Naive thymus-derived CD4-positive, alpha-beta T cell (primary cell): ENCODE measurements around the gene CACNA1A. TPM values are rescaled to one million over a fixed set of nuclear protein-coding genes. Genes with fewer than 3 reads are reported as not detected.

Experiments
- ATAC-seq: fragments of 150-1000 bp; cut with Tn5 transposase; 2 replicates; pipeline ENCODE4 v1.10.0; 2021; ENCODE audit warnings: mild to moderate bottlenecking, moderate library complexity
- CTCF ChIA-PET: fragments of 350-600 bp; sonication (Branson Sonifier 250); formaldehyde crosslinking; loops from one replicate; lab custom pipeline; 2021; ENCODE audit warnings: antibody characterized with exemption; lab: Charles Lee
- POLR2A ChIA-PET: fragments of 350-600 bp; sonication (Branson Sonifier 250); formaldehyde crosslinking; loops from one replicate; lab custom pipeline; 2021; ENCODE audit warnings: antibody characterized with exemption, inconsistent platforms; lab: Charles Lee
- DNase-seq, 9 donors: peaks; one replicate each; pipeline versions ENCODE4 v3.0.0 to v3.0.0-alpha.2; 2020 to 2022; ENCODE audit warnings: mixed read lengths in 1 of 9
- H3K27ac ChIP-seq: one replicate; pipeline ENCODE4 v1.7.0; 2013; ENCODE audit warnings: mild to moderate bottlenecking, low read depth, low read length, moderate library complexity
- H3K27me3 ChIP-seq, 2 donors: one replicate each; pipeline ENCODE4 v1.7.0; 2013; ENCODE audit warnings: low read length in 2 of 2, mild to moderate bottlenecking in 2 of 2, moderate library complexity in 2 of 2; ENCODE audit not compliant: control insufficient read depth in 2 of 2, insufficient read depth in 2 of 2
- H3K36me3 ChIP-seq, 3 experiments: 1 replicate in 2 of 3; 2 replicates in 1 of 3; pipeline ENCODE4 v1.7.0; 2013; ENCODE audit warnings: low read length in 3 of 3, mild to moderate bottlenecking in 3 of 3, moderate library complexity in 1 of 3; ENCODE audit not compliant: insufficient read depth in 3 of 3, control insufficient read depth in 2 of 3
- H3K4me1 ChIP-seq, 2 donors: one replicate each; pipeline ENCODE4 v1.7.0; 2013; ENCODE audit warnings: low read length in 2 of 2, mild to moderate bottlenecking in 2 of 2, moderate library complexity in 1 of 2; ENCODE audit not compliant: control insufficient read depth in 2 of 2, insufficient read depth in 2 of 2
- H3K4me3 ChIP-seq: 2 replicates; pipeline ENCODE4 v1.7.0; 2013; ENCODE audit warnings: mild to moderate bottlenecking, low read length
- H3K9me3 ChIP-seq, 3 experiments: 1 replicate in 2 of 3; 2 replicates in 1 of 3; pipeline ENCODE4 v1.7.0; 2013; ENCODE audit warnings: low read length in 3 of 3; ENCODE audit not compliant: control insufficient read depth in 2 of 3
- H3K27ac Mint-ChIP-seq, 9 donors: one replicate each; pipeline ENCODE4 v1.8.0; 2020 to 2022; ENCODE audit warnings: mixed read lengths in 9 of 9, mild to moderate bottlenecking in 8 of 9, moderate library complexity in 5 of 9, inconsistent platforms in 2 of 9
- H3K27me3 Mint-ChIP-seq, 5 donors: one replicate each; pipeline ENCODE4 v1.8.0; 2021 to 2022; ENCODE audit warnings: mixed read lengths in 5 of 5, mild to moderate bottlenecking in 1 of 5
- H3K36me3 Mint-ChIP-seq, 5 donors: one replicate each; pipeline ENCODE4 v1.8.0; 2020 to 2022; ENCODE audit warnings: mixed read lengths in 5 of 5, mild to moderate bottlenecking in 3 of 5, inconsistent platforms in 1 of 5
- H3K4me1 Mint-ChIP-seq, 7 donors: one replicate each; pipeline ENCODE4 v1.8.0; 2020 to 2022; ENCODE audit warnings: mixed read lengths in 7 of 7, mild to moderate bottlenecking in 3 of 7, inconsistent platforms in 1 of 7
- H3K4me3 Mint-ChIP-seq, 10 donors: one replicate each; pipeline ENCODE4 v1.8.0; 2020 to 2022; ENCODE audit warnings: mild to moderate bottlenecking in 10 of 10, mixed read lengths in 10 of 10, moderate library complexity in 6 of 10, inconsistent platforms in 2 of 10
- H3K9me3 Mint-ChIP-seq, 11 donors: one replicate each; pipeline ENCODE4 v1.8.0; 2020 to 2022; ENCODE audit warnings: mixed read lengths in 11 of 11, mild to moderate bottlenecking in 4 of 11, inconsistent platforms in 1 of 11, moderate library complexity in 1 of 11
- intact Hi-C, 2 donors: fragments of 100-400 bp; cut with micrococcal nuclease; formaldehyde crosslinking; loops; one replicate each; pipeline ENCODE4 v1.15.1; 2023
- polyA plus RNA-seq, 2 donors: library from polyadenylated mRNA; unstranded; fragments of 300-500 nt; fragmentation: Illumina TruSeq; gene quantifications; one replicate each; pipeline ENCODE4 v1.2.3, GENCODE V29; 2021
- total RNA-seq, 6 experiments: library from RNA in 5 of 6; stranded (reverse) in 5 of 6; gene quantifications; 1 replicate in 5 of 6; 2 replicates in 1 of 6; pipeline ENCODE4 v1.2.3 and lab custom pipeline; 2021 to 2026

CACNA1A gene
- total and polyA plus RNA-seq, 7 experiments from 2014 or later: 0.05 to 1.1 (median 0.41) TPM

DNA sequence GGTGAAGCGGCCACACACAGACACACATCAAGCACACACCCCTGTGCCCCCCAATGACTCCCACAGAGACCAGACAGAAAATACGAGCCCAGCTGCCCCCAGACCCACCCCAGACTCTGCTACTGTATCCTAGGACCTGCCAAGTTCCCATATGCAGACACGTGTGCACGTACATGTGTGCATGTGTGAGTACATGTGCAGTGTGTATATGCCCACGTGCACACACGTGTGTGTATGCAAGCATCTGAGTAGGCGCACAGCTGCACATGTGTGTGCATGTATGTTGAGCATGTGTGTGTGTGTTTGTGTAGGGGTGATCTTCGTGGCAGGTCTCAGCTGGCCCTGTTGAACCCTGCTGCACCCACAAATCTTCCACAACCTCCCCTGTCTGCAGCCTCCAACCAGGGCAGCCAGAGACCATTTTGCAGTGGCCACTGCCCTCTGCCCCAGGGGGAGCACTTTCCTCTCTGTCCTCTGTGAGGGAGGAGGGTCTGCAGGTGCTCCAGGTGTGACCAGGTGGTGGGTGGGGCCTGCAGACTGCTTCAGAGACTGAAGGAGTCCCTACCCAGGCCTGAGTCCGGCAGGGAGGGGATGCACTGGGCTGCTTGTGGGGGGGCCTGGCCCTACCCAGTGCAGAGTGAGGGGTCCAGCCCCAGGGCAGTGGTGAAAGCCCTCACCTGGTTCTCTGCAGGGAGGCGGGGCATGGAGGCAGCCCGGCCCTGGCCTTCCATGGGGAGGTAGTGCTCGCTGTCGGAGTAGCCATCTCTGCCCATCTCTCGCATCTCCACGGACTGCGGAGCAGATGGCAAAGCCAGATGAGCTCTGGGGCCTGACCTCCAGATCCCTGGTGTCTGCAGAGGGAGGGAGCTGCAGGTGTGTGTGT, 294.6 kb downstream of the CACNA1A start:
- Mint-ChIP-seq H3K9me3 (no peaks in the 10 kb centered on the region), H3K27me3 (no peaks in the 10 kb centered on the region), H3K27ac (peak overlapping the region in 2 of 9 donors; percentile 29 to 47), H3K36me3 (no peaks in the 10 kb centered on the region), H3K4me3 (peak overlapping the region in 1 of 10 donors; percentile 0), H3K4me1 (peaks cover 15 to 32% (median 29%) of the 10 kb centered on the region in 7 donors)
- CTCF ChIA-PET: interaction anchor here (0.7 to 2.1 kb wide), 5 partner anchors 16 to 91 kb away, joined by 3 to 6 read pairs (median 4); no protein-coding TSS in a partner anchor
- intact Hi-C loops: loop anchor here (1.0 to 5.0 kb wide), 2 partner anchors 51 to 61 kb away; partner anchors contain the start of genes IER2 (in 1 of the 2) and STX10 (in 1 of the 2)
- POLR2A ChIA-PET: interaction anchor here (0.9 to 6.2 kb wide), 5 partner anchors 42 to 61 kb away, joined by 4 to 35 read pairs (median 7); partner anchors contain the start of genes IER2 and STX10
- peaks cover 0 to 6% of the 10 kb centered on the region in 2 donors for H3K4me1 ChIP-seq
- H3K27me3 ChIP-seq: no peaks in the 10 kb centered on the region
- no peaks in the 10 kb centered on the region for H3K9me3 ChIP-seq
- H3K36me3 ChIP-seq: no peaks in the 10 kb centered on the region
- no peak overlapping the region for H3K4me3 ChIP-seq
- no peak for ATAC-seq
- H3K27ac ChIP-seq: no peak overlapping the region
- no peak for DNase-seq

DNA sequence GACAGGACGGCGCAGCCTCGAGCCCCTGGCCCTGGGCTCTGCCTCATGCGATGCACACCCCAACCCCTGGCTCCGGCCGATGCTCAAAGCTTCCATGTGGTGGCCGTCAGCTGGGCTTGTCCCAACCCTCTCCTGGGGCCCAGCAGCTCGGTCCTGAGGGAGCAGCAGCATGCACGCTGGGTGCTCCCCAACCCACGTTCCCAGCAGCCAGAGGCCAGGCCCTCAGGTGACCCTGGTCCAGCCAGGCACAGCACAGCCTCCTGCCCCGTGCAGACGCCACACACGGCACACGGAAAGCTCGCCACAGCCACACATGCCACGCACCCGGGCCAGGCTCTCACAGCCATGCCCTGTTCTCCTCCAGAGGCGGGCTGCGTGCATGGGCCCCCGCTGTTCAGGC, 295.3 kb downstream of the CACNA1A start:
- Histone ChIP-seq H3K4me3 (no peak overlapping the region), H3K4me1 (peaks cover 0 to 4% of the 10 kb centered on the region in 2 donors), H3K36me3 (no peaks in the 10 kb centered on the region), H3K27me3 (no peaks in the 10 kb centered on the region), H3K9me3 (no peaks in the 10 kb centered on the region), H3K27ac (no peak overlapping the region)
- Mint-ChIP-seq H3K36me3 (no peaks in the 10 kb centered on the region), H3K4me3 (peak overlapping the region in 1 of 10 donors; percentile 0), H3K27ac (peak overlapping the region in 1 of 9 donors; percentile 18), H3K27me3 (no peaks in the 10 kb centered on the region), H3K9me3 (no peaks in the 10 kb centered on the region), H3K4me1 (peaks cover 13 to 32% (median 30%) of the 10 kb centered on the region in 7 donors)
- ATAC-seq (no peak), DNase-seq (no peak)
- intact Hi-C loops: loop anchor here in 1 of 2 donors (5.0 kb wide), 1 partner anchor 51 kb away; no protein-coding TSS in a partner anchor
- ChIA-PET POLR2A (interaction anchor here (1.8 to 2.1 kb wide), 2 partner anchors 56 to 59 kb away, joined by 7 to 10 read pairs; no protein-coding TSS in a partner anchor), CTCF (interaction anchor here (2.1 kb wide), 1 partner anchor 47 kb away, joined by 6 read pairs; no protein-coding TSS in a partner anchor)

DNA sequence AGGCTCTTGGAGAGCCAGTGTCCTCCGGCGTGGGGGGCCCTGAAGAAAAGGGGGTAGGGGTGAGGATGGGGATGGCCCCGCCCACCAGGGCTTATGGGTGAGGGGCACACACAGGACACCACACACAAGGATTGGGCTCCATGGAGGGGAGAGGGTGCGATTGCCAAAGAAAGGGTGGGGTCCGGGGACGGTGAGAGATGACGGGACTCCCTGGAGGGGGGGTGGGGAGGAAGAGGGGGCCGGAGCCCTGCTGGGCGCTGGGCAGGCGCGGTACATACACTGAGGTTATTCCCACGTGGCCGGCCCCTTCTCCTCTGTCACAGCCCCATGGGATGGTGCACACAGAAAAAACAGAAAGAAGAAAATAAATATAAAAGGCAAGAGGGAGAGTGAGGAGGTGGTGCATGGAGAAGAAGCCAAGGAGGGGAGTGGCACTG, 295.9 kb downstream of the CACNA1A start:
- Mint-ChIP-seq H3K4me1 (peaks cover 13 to 27% (median 24%) of the 10 kb centered on the region in 7 donors), H3K36me3 (no peaks in the 10 kb centered on the region), H3K27ac (peak overlapping the region in 4 of 9 donors; percentile 14 to 70 (median 36)), H3K9me3 (no peaks in the 10 kb centered on the region), H3K27me3 (no peaks in the 10 kb centered on the region), H3K4me3 (peak overlapping the region in 2 of 10 donors; percentile 30 to 51)
- DNase-seq (no peak), ATAC-seq (no peak)
- no peaks in the 10 kb centered on the region for H3K9me3 ChIP-seq
- intact Hi-C loops: loop anchor here in 1 of 2 donors (5.0 kb wide), 1 partner anchor 52 kb away; no protein-coding TSS in a partner anchor
- no peak overlapping the region for H3K27ac ChIP-seq
- no peaks in the 10 kb centered on the region for H3K27me3 ChIP-seq
- no peaks in the 10 kb centered on the region for H3K36me3 ChIP-seq
- no peak overlapping the region for H3K4me3 ChIP-seq
- no peaks in the 10 kb centered on the region for H3K4me1 ChIP-seq
- ChIA-PET POLR2A (interaction anchor here (0.7 to 2.1 kb wide), 2 partner anchors 55 to 58 kb away, joined by 3 to 10 read pairs; no protein-coding TSS in a partner anchor), CTCF (no interaction called here)

DNA sequence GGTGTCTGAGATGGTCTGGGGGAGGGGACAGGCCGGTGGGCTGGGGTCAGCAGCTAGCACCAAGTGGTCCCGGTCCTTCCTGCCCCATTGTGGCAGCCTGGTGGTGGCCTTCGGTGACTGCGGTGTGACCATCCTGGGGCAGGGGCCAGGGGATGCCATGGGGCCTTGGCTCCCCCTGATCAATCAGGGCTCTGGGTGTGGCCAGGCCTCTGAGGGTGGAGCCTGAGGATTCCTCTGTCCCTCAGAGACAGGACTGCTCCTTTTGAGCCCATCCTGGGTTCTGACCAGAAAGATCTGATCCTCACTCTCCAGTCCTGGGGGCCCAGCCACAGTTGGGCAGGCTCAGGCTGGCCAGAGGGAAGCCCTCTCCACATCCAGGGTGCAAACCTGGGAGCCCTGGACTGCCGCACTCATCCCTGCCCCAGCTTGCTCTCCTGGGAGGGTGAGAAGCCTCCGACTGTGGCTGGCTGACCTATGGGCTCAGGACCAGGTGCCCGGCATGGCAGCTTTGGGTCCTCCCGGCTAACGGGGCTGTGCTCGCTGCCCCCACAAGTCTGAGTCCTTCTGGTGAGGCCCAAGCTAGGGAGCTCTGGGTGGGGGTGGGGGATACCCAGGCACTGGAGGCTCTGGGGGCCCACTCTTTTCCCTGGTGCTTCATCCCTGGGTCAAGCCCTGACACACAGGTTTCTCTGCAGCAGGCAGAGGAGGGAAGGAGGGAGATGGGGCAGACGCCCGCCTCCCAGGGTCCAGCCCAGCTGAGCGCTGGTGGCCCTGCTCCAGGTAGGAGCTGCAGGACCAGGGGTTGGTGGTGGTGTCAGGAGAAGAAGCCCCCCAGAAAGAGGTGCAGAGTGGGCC, 296.6 kb downstream of the CACNA1A start:
- H3K4me3 ChIP-seq: no peak overlapping the region
- H3K27ac Mint-ChIP-seq: peak overlapping the region in 5 of 9 donors; percentile 48 to 74 (median 53)
- no peaks in the 10 kb centered on the region for H3K9me3 Mint-ChIP-seq
- peaks cover 13 to 27% (median 23%) of the 10 kb centered on the region in 7 donors for H3K4me1 Mint-ChIP-seq
- no peak for ATAC-seq
- intact Hi-C loops: loop anchor here in 1 of 2 donors (2.0 to 5.0 kb wide), 2 partner anchors 53 kb away; no protein-coding TSS in a partner anchor
- H3K27me3 ChIP-seq: no peaks in the 10 kb centered on the region
- no peak overlapping the region for H3K27ac ChIP-seq
- POLR2A ChIA-PET: interaction anchor here (0.7 to 2.1 kb wide), 2 partner anchors 54 to 57 kb away, joined by 3 to 10 read pairs; no protein-coding TSS in a partner anchor
- peak overlapping the region in 8 of 10 donors; percentile 42 to 97 (median 57) for H3K4me3 Mint-ChIP-seq
- DNase-seq: no peak
- H3K9me3 ChIP-seq: no peaks in the 10 kb centered on the region
- no peaks in the 10 kb centered on the region for H3K4me1 ChIP-seq
- no peaks in the 10 kb centered on the region for H3K36me3 Mint-ChIP-seq
- H3K36me3 ChIP-seq: no peaks in the 10 kb centered on the region
- CTCF ChIA-PET: no interaction called here
- no peaks in the 10 kb centered on the region for H3K27me3 Mint-ChIP-seq

DNA sequence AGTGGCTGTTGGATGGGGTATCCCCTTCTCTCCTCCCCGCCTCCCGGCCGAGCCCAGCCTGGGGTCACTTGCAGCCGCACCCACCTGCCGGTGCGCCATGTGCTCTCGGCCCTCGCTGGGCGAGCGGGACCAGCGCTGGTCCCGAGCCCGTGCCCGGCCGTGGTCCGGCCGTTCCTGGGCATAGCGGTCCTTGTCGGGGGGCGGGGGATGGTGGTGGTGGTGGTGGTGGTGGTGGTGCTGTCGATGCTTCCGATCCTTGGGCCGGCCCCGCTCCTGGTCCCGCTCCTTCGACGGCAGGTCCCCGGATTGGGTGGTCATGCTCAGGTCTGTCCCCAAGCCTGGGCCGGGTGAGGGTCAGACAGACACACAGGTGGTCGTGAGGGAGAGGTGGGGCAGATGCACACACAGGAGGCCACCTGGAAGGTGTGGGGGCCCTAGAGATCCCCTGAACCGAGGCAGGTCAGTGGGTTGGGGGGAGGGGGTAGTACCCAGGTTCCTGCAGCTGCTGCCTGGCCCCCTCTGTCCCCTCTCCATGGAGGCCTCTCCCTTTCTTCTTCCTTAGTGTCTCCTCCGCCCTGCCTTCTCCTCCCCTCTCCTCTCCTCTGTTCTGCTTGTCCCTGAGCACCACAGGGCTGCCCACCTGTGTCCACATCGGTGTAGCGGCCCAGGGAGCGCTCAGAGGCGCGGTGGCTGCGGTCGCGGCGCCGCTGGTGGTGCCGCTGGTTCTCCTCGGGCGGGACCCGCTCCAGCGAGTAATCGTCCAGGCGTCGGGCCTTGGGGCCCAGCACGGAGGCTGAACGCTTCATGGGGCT, 297.4 kb downstream of the CACNA1A start:
- Mint-ChIP-seq H3K27ac (peak overlapping the region; percentile 48 to 99 (median 90)), H3K27me3 (no peaks in the 10 kb centered on the region), H3K36me3 (no peaks in the 10 kb centered on the region), H3K4me1 (peaks cover 15 to 27% (median 23%) of the 10 kb centered on the region in 7 donors), H3K9me3 (no peaks in the 10 kb centered on the region), H3K4me3 (peak overlapping the region; percentile 55 to 97 (median 92))
- ChIA-PET POLR2A (interaction anchor here (0.5 to 1.5 kb wide), 4 partner anchors 45 to 59 kb away, joined by 3 to 8 read pairs (median 4); partner anchors contain the start of genes IER2 and STX10), CTCF (interaction anchor here (0.9 kb wide), 1 partner anchor 57 kb away, joined by 3 read pairs; no protein-coding TSS in a partner anchor)
- Histone ChIP-seq H3K27ac (peak overlapping the region; percentile 45), H3K4me1 (no peaks in the 10 kb centered on the region), H3K9me3 (no peaks in the 10 kb centered on the region), H3K36me3 (no peaks in the 10 kb centered on the region), H3K27me3 (no peaks in the 10 kb centered on the region), H3K4me3 (no peak overlapping the region)
- ATAC-seq (no peak), DNase-seq (no peak)
- intact Hi-C loops: loop anchor here (1.0 to 2.0 kb wide), 4 partner anchors 42 to 58 kb away; no protein-coding TSS in a partner anchor
